Right lobe of liver (tissue), 6 donors: ENCODE data around the gene CAPN2. TPM values are rescaled to one million over a fixed set of nuclear protein-coding genes. Genes with fewer than 3 reads are reported as not detected.

Experiments
- ATAC-seq, 4 donors: fragments of 200-7000 bp; cut with Tn5 transposase; one replicate each; pipeline ENCODE4 v1.9.1; 2020; ENCODE audit warnings: mild to moderate bottlenecking in 4 of 4, moderate library complexity in 4 of 4
- DNase-seq, 3 donors: peaks; one replicate each; pipeline ENCODE4 v3.0.0-alpha.2; 2020
- H3K27ac ChIP-seq, 3 donors: fragments of 200-600 bp; one replicate each; pipeline ENCODE4 v1.8.0; 2022
- H3K27me3 ChIP-seq, 2 donors: fragments of 200-600 bp; one replicate each; pipeline ENCODE4 v1.8.0; 2022
- H3K36me3 ChIP-seq, 4 donors: fragments of 200-600 bp; sonication (generic) in 1 of 4; one replicate each; pipeline versions ENCODE4 v1.5.1 to v1.8.0; 2017 to 2022; ENCODE audit warnings: control low read depth in 1 of 4
- H3K4me1 ChIP-seq, 4 donors: fragments of 200-600 bp; sonication (generic) in 1 of 4; one replicate each; pipeline versions ENCODE4 v1.5.1 to v1.8.0; 2017 to 2022; ENCODE audit warnings: control low read depth in 1 of 4
- H3K4me3 ChIP-seq, 3 donors: fragments of 200-600 bp; one replicate each; pipeline ENCODE4 v1.8.0; 2022
- H3K9me3 ChIP-seq, 4 donors: fragments of 200-600 bp; sonication (generic) in 1 of 4; one replicate each; pipeline versions ENCODE4 v1.5.1 to v1.8.0; 2017 to 2022; ENCODE audit warnings: control low read depth in 1 of 4
- POLR2A ChIP-seq: fragments of 450-650 bp; IDR thresholded peaks from one replicate; pipeline ENCODE4 v1.6.1; 2017; ENCODE audit warnings: antibody characterized with exemption, mild to moderate bottlenecking
- WGBS: methylation state at CpG from one replicate; pipeline ENCODE4 v1.1.6; 2018; ENCODE audit warnings: low coverage, low lambda C conversion rate; ENCODE audit not compliant: insufficient coverage; ENCODE audit errors: missing lambda C conversion rate; 5-methylcytosine and 5-hydroxymethylcytosine counted together
- intact Hi-C, 2 donors: fragments of 100-400 bp; cut with DNase I; formaldehyde crosslinking; loops; one replicate each; pipeline versions ENCODE4 v1.11.2 to v1.14.1; 2022
- total RNA-seq, 6 experiments: library from RNA; depleted of rRNA in 2 of 6; stranded (reverse); fragments of >200 nt in 2 of 6; fragmentation: NEBNext Ultra II Directional in 3 of 6; extraction: Animal tissue kit (Norgen Biotek cat#: 25700) in 3 of 6; gene quantifications; one replicate each; pipeline versions ENCODE4 v1.1.0 to v1.2.4, GENCODE V29; 2016 to 2023
- TF ChIP-seq, protein P1 (sequence below), 4 donors: fragments of 200-600 bp in 3 of 4; fragments of 450-650 bp in 1 of 4; IDR thresholded peaks; one replicate each; pipeline versions ENCODE4 v1.5.1 to v1.8.0; 2016 to 2022; ENCODE audit warnings: antibody characterized with exemption in 4 of 4, mild to moderate bottlenecking in 2 of 4
- donor health status: DM: no; HTN: yes; CAD: no.
- donor health status: DM: no; HTN: no; CAD: no.
- donor health status: DM: no; HTN: no; CAD: no.
- donor health status: DM: no; HTN: yes; CAD: no.
- donor health status: DM: no; HTN: yes; CAD: no.

CAPN2 gene
- total RNA-seq, 6 experiments from 2014 or later, result 17.5 to 53.1 (median 33.1) TPM

DNA sequence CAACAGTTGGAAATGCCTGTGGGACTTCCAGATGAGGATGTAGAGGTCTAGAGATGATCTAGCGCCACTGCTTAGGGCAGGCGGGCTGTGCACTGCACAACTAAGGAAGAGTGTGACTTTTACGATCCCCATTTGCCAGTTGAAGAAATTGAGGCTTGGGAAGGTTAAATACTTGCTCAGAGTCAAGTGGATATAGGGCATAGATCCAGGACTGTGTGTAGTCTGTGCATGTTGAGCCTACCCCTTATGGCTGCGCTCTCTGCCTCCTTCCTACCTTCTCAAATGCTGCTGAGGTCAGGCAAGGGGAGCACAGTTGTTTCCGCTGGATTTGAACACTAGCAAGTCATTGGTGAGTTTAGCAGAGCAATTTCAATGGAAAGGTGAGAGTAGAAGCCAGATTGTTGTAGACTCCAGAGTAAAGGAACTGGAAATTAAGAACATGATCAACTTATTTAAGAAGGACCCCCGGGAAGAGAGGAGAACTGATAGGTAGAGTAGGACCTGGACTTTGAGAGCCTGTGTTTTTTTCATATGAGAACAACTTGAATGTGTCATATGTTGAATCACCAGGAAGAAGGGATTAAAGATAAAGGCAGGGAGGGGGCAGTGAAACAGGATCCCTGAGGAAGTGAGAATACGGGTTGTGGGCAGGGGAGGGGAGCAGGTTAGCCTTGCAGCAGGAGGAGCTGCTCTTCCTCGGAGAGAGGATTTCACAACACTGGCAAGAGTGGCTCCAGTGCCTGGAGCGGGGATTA is 2.7 kb downstream of the CAPN2 start:
- intact Hi-C loops, result loop anchor here (5.0 kb wide), 1 partner anchor 32 kb away; no protein-coding TSS in a partner anchor
- peak in 1 of 4 donors; percentile 14 for ATAC-seq
- peaks cover 0 to 2% (median 0%) of the 10 kb centered on the region in 4 donors for H3K36me3 ChIP-seq
- DNase-seq, result no peak
- H3K9me3 ChIP-seq, result no peaks in the 10 kb centered on the region
- H3K27me3 ChIP-seq, result no peaks in the 10 kb centered on the region
- peak overlapping the region in 1 of 3 donors; percentile 2 for H3K27ac ChIP-seq
- TF ChIP-seq POLR2A, result no peak
- TF ChIP-seq, protein P1, sequence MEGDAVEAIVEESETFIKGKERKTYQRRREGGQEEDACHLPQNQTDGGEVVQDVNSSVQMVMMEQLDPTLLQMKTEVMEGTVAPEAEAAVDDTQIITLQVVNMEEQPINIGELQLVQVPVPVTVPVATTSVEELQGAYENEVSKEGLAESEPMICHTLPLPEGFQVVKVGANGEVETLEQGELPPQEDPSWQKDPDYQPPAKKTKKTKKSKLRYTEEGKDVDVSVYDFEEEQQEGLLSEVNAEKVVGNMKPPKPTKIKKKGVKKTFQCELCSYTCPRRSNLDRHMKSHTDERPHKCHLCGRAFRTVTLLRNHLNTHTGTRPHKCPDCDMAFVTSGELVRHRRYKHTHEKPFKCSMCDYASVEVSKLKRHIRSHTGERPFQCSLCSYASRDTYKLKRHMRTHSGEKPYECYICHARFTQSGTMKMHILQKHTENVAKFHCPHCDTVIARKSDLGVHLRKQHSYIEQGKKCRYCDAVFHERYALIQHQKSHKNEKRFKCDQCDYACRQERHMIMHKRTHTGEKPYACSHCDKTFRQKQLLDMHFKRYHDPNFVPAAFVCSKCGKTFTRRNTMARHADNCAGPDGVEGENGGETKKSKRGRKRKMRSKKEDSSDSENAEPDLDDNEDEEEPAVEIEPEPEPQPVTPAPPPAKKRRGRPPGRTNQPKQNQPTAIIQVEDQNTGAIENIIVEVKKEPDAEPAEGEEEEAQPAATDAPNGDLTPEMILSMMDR (IDR thresholded peaks at IDR 0.05), result no peak
- H3K4me1 ChIP-seq, result peaks cover 0 to 10% (median 0%) of the 10 kb centered on the region in 4 donors
- 67% methylated on average over 9 of the region's 9 CpGs for WGBS
- H3K4me3 ChIP-seq, result no peak overlapping the region

DNA sequence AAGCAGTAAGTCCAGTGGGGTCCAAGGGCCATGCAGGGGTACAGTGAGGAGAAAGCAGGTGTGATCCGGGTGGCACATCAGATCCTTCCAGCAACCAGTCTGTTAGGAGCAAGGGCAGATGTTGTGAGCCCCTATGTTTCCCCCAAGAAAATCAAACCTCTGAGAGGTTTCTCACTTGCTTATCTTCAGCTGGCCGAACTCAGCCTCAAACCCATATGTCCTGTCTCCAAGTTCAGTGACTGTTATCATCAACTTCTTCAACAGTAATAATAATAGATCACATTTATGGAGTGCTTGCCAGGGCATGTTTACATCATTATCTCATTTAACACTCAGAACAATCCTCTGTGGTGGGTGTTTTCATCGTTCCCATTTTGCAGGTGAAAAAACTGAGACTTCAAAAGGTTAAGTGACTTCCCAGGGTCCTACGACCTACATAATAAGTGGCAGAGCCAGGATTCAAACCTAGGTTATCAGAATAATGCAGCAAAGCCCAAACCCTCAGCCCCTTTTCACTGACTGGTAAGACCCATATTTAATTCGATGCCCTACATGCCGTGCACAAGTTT is 3.3 kb downstream of the CAPN2 start:
- DNase-seq (no peak), ATAC-seq (no peak)
- TF ChIP-seq, protein P1 (IDR thresholded peaks at IDR 0.05), result no peak
- TF ChIP-seq POLR2A, result no peak
- intact Hi-C loops, result no loop called here
- no peak overlapping the region for H3K27ac ChIP-seq
- no peaks in the 10 kb centered on the region for H3K27me3 ChIP-seq
- no peak overlapping the region for H3K4me3 ChIP-seq
- peaks cover 0 to 2% (median 0%) of the 10 kb centered on the region in 4 donors for H3K36me3 ChIP-seq
- no peaks in the 10 kb centered on the region for H3K9me3 ChIP-seq
- peaks cover 0 to 17% (median 4%) of the 10 kb centered on the region in 4 donors for H3K4me1 ChIP-seq
- 60% methylated on average over 6 of the region's 6 CpGs for WGBS

DNA sequence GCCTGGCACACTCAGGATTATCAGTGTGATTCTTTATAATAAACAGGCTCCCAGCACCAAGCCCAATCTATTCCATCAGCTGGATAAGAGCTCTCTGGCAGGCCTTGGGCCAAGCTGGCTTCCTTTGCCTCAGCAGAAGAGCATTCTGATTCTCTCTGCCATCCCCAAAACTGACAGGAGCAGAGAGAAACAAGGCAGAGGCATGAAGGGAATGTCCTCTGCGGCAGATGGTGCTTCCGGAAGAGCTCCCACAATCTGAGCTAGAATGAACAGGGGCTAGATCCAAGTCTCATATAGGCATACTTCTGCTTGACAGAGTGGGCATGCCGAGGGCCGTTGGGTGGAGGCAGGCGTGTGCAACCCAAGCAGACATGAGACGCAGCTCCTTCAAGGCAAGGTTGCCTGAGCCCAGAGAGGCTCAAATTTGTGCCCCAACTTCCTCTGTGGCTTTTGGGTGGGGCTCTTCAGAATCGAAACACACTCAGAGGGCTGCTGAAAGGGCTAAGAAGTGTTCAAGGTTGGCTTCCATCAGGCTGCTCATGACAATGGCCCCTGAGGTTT is 4.0 kb downstream of the CAPN2 start:
- TF ChIP-seq POLR2A, result no peak
- TF ChIP-seq, protein P1 (IDR thresholded peaks at IDR 0.05), result no peak
- Histone ChIP-seq H3K27me3 (no peaks in the 10 kb centered on the region), H3K27ac (no peak overlapping the region), H3K36me3 (peaks cover 0 to 2% (median 0%) of the 10 kb centered on the region in 4 donors), H3K4me1 (peaks cover 0 to 24% (median 8%) of the 10 kb centered on the region in 4 donors), H3K4me3 (no peak overlapping the region), H3K9me3 (no peaks in the 10 kb centered on the region)
- intact Hi-C loops, result no loop called here
- 37% methylated on average over 5 of the region's 7 CpGs for WGBS
- DNase-seq (no peak), ATAC-seq (no peak)

DNA sequence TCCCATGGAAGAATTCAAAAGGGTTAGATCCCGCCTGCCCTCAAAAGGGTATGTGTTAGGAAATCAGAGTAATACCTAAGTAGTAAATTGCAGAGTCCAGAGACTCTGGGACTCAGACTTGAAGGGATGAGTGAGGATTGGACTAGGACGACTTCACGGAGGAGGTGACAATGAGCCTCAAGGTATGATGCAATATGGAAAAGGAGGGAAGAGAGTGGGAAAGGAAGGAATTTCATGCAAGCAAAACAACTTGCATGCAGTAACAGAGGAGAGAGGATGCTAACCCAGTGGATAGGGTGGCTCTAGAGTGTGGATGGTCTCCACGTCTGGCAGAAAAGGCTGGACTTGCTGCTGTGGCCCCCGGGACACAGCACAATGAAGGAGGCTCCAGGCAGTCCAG is 4.8 kb downstream of the CAPN2 start:
- TF ChIP-seq, protein P1 (IDR thresholded peaks at IDR 0.05), result no peak
- no peak for TF ChIP-seq POLR2A
- H3K4me3 ChIP-seq, result no peak overlapping the region
- intact Hi-C loops, result no loop called here
- peaks cover 0 to 28% (median 9%) of the 10 kb centered on the region in 4 donors for H3K4me1 ChIP-seq
- ATAC-seq (no peak), DNase-seq (no peak)
- H3K36me3 ChIP-seq, result peaks cover 0 to 2% (median 0%) of the 10 kb centered on the region in 4 donors
- no peaks in the 10 kb centered on the region for H3K9me3 ChIP-seq
- 90% methylated on average over 3 of the region's 5 CpGs for WGBS
- no peaks in the 10 kb centered on the region for H3K27me3 ChIP-seq
- H3K27ac ChIP-seq, result no peak overlapping the region
